H9 (cell line): ENCODE data around the gene USH2A. TPM values are rescaled to one million over a fixed set of nuclear protein-coding genes. Genes with fewer than 3 reads are reported as not detected.

Experiments used
- DNase-seq: peaks from one replicate; pipeline ENCODE4 v3.0.0-alpha.2; 2017
- H2AFZ ChIP-seq: one replicate; pipeline ENCODE4 v1.6.1; 2013; ENCODE audit warnings: mild to moderate bottlenecking, low read length, control low read depth, moderate library complexity
- H2AK5ac ChIP-seq: 2 replicates; pipeline ENCODE4 v1.6.1; 2013; ENCODE audit warnings: low read length, control low read depth, mixed read lengths; ENCODE audit not compliant: insufficient read length
- H2BK120ac ChIP-seq: one replicate; pipeline ENCODE4 v1.6.1; 2013; ENCODE audit warnings: low read depth, mild to moderate bottlenecking, low read length, control low read depth, inconsistent platforms; ENCODE audit not compliant: poor library complexity, severe bottlenecking
- H2BK12ac ChIP-seq: 2 replicates; pipeline ENCODE4 v1.6.1; 2013; ENCODE audit warnings: low read length, control low read depth, mixed read lengths, low read depth; ENCODE audit not compliant: insufficient read length
- H2BK15ac ChIP-seq: 2 replicates; pipeline ENCODE4 v1.6.1; 2013; ENCODE audit warnings: low read depth, low read length, control low read depth
- H2BK20ac ChIP-seq: one replicate; pipeline ENCODE4 v1.6.1; 2013; ENCODE audit warnings: low read depth, mild to moderate bottlenecking, low read length, control low read depth, inconsistent platforms; ENCODE audit not compliant: poor library complexity, severe bottlenecking
- H2BK5ac ChIP-seq: 2 replicates; pipeline ENCODE4 v1.6.1; 2013; ENCODE audit warnings: low read length, control low read depth, mixed read lengths; ENCODE audit not compliant: insufficient read length
- H3K14ac ChIP-seq: 2 replicates; pipeline ENCODE4 v1.6.1; 2013; ENCODE audit warnings: low read length, control low read depth; ENCODE audit not compliant: insufficient read depth
- H3K18ac ChIP-seq: 2 replicates; pipeline ENCODE4 v1.6.1; 2013; ENCODE audit warnings: low read depth, mild to moderate bottlenecking, mixed read lengths, low read length, control low read depth; ENCODE audit not compliant: insufficient read length
- H3K23ac ChIP-seq: 2 replicates; pipeline ENCODE4 v1.6.1; 2013; ENCODE audit warnings: low read length, control low read depth, mixed read lengths, low read depth; ENCODE audit not compliant: insufficient read length
- H3K23me2 ChIP-seq: 2 replicates; pipeline ENCODE4 v1.6.1; 2013; ENCODE audit warnings: low read depth, mild to moderate bottlenecking, mixed read lengths, low read length, control low read depth; ENCODE audit not compliant: insufficient read length, poor library complexity, severe bottlenecking
- H3K27ac ChIP-seq: 2 replicates; pipeline ENCODE4 v1.5.1; 2013; ENCODE audit warnings: low read length, control low read depth, mixed read lengths, low read depth; ENCODE audit not compliant: insufficient read length
- H3K27me3 ChIP-seq: 2 replicates; pipeline ENCODE4 v1.6.1; 2013; ENCODE audit warnings: low read length, control low read depth, inconsistent platforms; ENCODE audit not compliant: insufficient read depth
- H3K4ac ChIP-seq: 2 replicates; pipeline ENCODE4 v1.6.1; 2013; ENCODE audit warnings: low read depth, mild to moderate bottlenecking, control low read depth, inconsistent platforms, low read length, moderate library complexity
- H3K4me1 ChIP-seq: 2 replicates; pipeline ENCODE4 v1.6.1; 2013; ENCODE audit warnings: low read length, control low read depth, inconsistent platforms; ENCODE audit not compliant: insufficient read depth
- H3K4me2 ChIP-seq: 2 replicates; pipeline ENCODE4 v1.6.1; 2013; ENCODE audit warnings: low read length, control low read depth, mixed read lengths; ENCODE audit not compliant: insufficient read length, insufficient read depth
- H3K56ac ChIP-seq: 2 replicates; pipeline ENCODE4 v1.6.1; 2013; ENCODE audit warnings: low read depth, mild to moderate bottlenecking, mixed read lengths, low read length, control low read depth; ENCODE audit not compliant: insufficient read length
- H3K79me1 ChIP-seq: 2 replicates; pipeline ENCODE4 v1.6.1; 2013; ENCODE audit warnings: low read depth, mild to moderate bottlenecking, moderate library complexity, low read length, control low read depth, inconsistent platforms; ENCODE audit not compliant: insufficient read depth, poor library complexity, severe bottlenecking
- H3K79me2 ChIP-seq: 2 replicates; pipeline ENCODE4 v1.6.1; 2013; ENCODE audit warnings: low read length, control low read depth, inconsistent platforms; ENCODE audit not compliant: insufficient read depth
- H3K9ac ChIP-seq: 2 replicates; pipeline ENCODE4 v1.6.1; 2013; ENCODE audit warnings: low read length, control low read depth, mixed read lengths; ENCODE audit not compliant: insufficient read length; ENCODE audit errors: extremely low read depth
- H3K9me3 ChIP-seq: one replicate; pipeline ENCODE4 v1.6.1; 2013; ENCODE audit warnings: low read depth, low read length, inconsistent platforms; ENCODE audit not compliant: control insufficient read depth
- H3T11ph ChIP-seq: one replicate; pipeline ENCODE4 v1.6.1; 2013; ENCODE audit warnings: mild to moderate bottlenecking, low read length, control low read depth, inconsistent platforms
- H4K20me1 ChIP-seq: one replicate; pipeline ENCODE4 v1.6.1; 2013; ENCODE audit not compliant: control insufficient read depth, insufficient read length, insufficient read depth
- H4K5ac ChIP-seq: 2 replicates; pipeline ENCODE4 v1.6.1; 2013; ENCODE audit warnings: low read depth, mild to moderate bottlenecking, mixed read lengths, low read length, control low read depth; ENCODE audit not compliant: insufficient read length
- H4K8ac ChIP-seq: replicated peaks from 2 replicates; pipeline ENCODE4 v1.6.1; 2013; ENCODE audit warnings: low read length, control low read depth, mixed read lengths, low read depth; ENCODE audit not compliant: insufficient read length
- H4K91ac ChIP-seq: 2 replicates; pipeline ENCODE4 v1.6.1; 2013; ENCODE audit warnings: low read depth, mild to moderate bottlenecking, moderate library complexity, mixed read lengths, low read length, control low read depth; ENCODE audit not compliant: insufficient read length
- H3K27ac Mint-ChIP-seq, 3 experiments: 2 replicates in 2 of 3; 3 replicates in 1 of 3; pipeline ENCODE4 v1.8.0; 2020 to 2021; ENCODE audit warnings: mixed read lengths in 3 of 3, mild to moderate bottlenecking in 1 of 3, moderate library complexity in 1 of 3
- H3K27me3 Mint-ChIP-seq: 2 replicates; pipeline ENCODE4 v1.8.0; 2021; ENCODE audit warnings: low read depth, mild to moderate bottlenecking, moderate library complexity, mixed read lengths
- H3K36me3 Mint-ChIP-seq, 3 experiments: 2 replicates in 2 of 3; 3 replicates in 1 of 3; pipeline ENCODE4 v1.8.0; 2020 to 2021; ENCODE audit warnings: low read depth in 3 of 3, mixed read lengths in 3 of 3; ENCODE audit not compliant: insufficient read depth in 1 of 3
- H3K4me1 Mint-ChIP-seq, 2 experiments: 2 replicates each; pipeline ENCODE4 v1.8.0; 2020; ENCODE audit warnings: mixed read lengths in 2 of 2
- H3K4me3 Mint-ChIP-seq, 2 experiments: 2 replicates in 1 of 2; 3 replicates in 1 of 2; pipeline ENCODE4 v1.8.0; 2020 to 2021; ENCODE audit warnings: mild to moderate bottlenecking in 2 of 2, mixed read lengths in 2 of 2, moderate library complexity in 1 of 2
- H3K9me3 Mint-ChIP-seq, 2 experiments: 2 replicates in 1 of 2; 3 replicates in 1 of 2; pipeline ENCODE4 v1.8.0; 2020; ENCODE audit warnings: mild to moderate bottlenecking in 2 of 2, mixed read lengths in 2 of 2, moderate library complexity in 1 of 2
- WGBS: extraction: QIAGEN DNeasy Blood & Tissue Kit; methylation state at CpG from one replicate; pipeline ENCODE4 v1.1.7; 2013; ENCODE audit warnings: missing lambda C conversion rate, low lambda C conversion rate, mixed read lengths; ENCODE audit not compliant: insufficient read length; ENCODE audit errors: extremely low coverage; 5-methylcytosine and 5-hydroxymethylcytosine counted together
- total RNA-seq: library from RNA; stranded (reverse); gene quantifications from 2 replicates; pipeline ENCODE4 v1.2.1, GENCODE V29; 2021
- TF ChIP-seq, protein P1 (sequence below): fragments of 200-600 bp; sonication (generic); conservative IDR thresholded peaks from 3 replicates; pipeline ENCODE4 v1.8.0; 2021; ENCODE audit warnings: antibody characterized with exemption, mild to moderate bottlenecking

The USH2A gene
- total RNA-seq, 1 experiment from 2014 or later: 0.11 TPM

DNA sequence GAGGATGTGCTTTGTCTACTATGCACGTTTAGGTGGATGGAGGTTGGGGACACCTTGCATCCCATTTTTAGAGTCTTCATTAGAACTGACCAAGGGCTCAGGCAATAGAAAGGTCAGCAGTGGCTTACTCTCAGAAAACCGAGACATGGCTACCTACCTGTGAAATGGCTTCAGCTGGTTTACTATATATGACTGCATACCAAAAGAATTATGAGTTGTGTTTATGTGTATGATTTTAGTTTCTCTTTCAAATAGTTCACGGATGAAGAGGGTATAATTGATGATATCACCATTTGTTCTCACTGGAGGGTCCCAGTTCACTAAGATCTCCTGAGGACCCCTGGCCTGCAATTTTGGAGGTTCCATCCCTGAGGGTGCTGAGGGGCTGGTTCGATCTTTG is 749.3 kb downstream of the USH2A start:
- Histone ChIP-seq H4K5ac (no peak overlapping the region), H4K91ac (no peak overlapping the region), H3K18ac (no peak overlapping the region), H3K4me2 (no peak overlapping the region), H3K9me3 (no peaks in the 10 kb centered on the region), H3K9ac (no peak overlapping the region), H2BK120ac (no peak overlapping the region), H3K23me2 (no peaks in the 10 kb centered on the region), H3K79me1 (no peaks in the 10 kb centered on the region), H3T11ph (no peak overlapping the region), H3K14ac (no peak overlapping the region), H2BK5ac (no peak overlapping the region), H3K23ac (no peak overlapping the region), H3K27me3 (no peaks in the 10 kb centered on the region), H2BK20ac (no peak overlapping the region), H3K27ac (no peak overlapping the region), H3K4ac (no peak overlapping the region), H2BK15ac (no peak overlapping the region), H4K20me1 (no peaks in the 10 kb centered on the region), H3K4me1 (peaks cover 5% of the 10 kb centered on the region; the same call in 1 of the 2 replicates), H2BK12ac (no peak overlapping the region), H3K56ac (no peak overlapping the region), H2AFZ (no peak overlapping the region), H2AK5ac (no peak overlapping the region), H4K8ac (no peak overlapping the region), H3K79me2 (no peaks in the 10 kb centered on the region)
- no peak overlapping the region for H3K4me3 Mint-ChIP-seq
- no CpG with 5 or more reads among the region's 4 CpGs for WGBS
- no peaks in the 10 kb centered on the region for H3K36me3 Mint-ChIP-seq
- no peaks in the 10 kb centered on the region for H3K9me3 Mint-ChIP-seq
- no peak for DNase-seq
- H3K27ac Mint-ChIP-seq: no peak overlapping the region
- peaks cover 12 to 18% of the 10 kb centered on the region in 2 experiments for H3K4me1 Mint-ChIP-seq
- H3K27me3 Mint-ChIP-seq: no peaks in the 10 kb centered on the region
- TF ChIP-seq, protein P1, sequence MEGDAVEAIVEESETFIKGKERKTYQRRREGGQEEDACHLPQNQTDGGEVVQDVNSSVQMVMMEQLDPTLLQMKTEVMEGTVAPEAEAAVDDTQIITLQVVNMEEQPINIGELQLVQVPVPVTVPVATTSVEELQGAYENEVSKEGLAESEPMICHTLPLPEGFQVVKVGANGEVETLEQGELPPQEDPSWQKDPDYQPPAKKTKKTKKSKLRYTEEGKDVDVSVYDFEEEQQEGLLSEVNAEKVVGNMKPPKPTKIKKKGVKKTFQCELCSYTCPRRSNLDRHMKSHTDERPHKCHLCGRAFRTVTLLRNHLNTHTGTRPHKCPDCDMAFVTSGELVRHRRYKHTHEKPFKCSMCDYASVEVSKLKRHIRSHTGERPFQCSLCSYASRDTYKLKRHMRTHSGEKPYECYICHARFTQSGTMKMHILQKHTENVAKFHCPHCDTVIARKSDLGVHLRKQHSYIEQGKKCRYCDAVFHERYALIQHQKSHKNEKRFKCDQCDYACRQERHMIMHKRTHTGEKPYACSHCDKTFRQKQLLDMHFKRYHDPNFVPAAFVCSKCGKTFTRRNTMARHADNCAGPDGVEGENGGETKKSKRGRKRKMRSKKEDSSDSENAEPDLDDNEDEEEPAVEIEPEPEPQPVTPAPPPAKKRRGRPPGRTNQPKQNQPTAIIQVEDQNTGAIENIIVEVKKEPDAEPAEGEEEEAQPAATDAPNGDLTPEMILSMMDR: no peak
